ENCODE measurements around the gene B4GALT6.

GRCh38 chr18:31585991-31586390 lies 98.4 kb downstream of the B4GALT6 start:
- TF ChIP-seq CTCF (IDR thresholded peaks at IDR 0.05) (no peak), POLR2A (IDR thresholded peaks at IDR 0.05) (no peak)

Measured in body of pancreas (tissue), 4 donors.